Vagina (tissue), 2 donors: ENCODE measurements around the gene DPP8.

ENCODE experiments used
- CTCF ChIP-seq, 3 experiments: fragments of 450-650 bp in 2 of 3; fragments of 200-600 bp in 1 of 3; sonication (generic) in 1 of 3; IDR thresholded peaks; one replicate each; pipeline ENCODE4 v1.5.1; 2017 to 2019; ENCODE audit warnings: antibody characterized with exemption in 3 of 3, mild to moderate bottlenecking in 2 of 3, moderate library complexity in 2 of 3
- POLR2AphosphoS5 ChIP-seq, 2 donors: sonication (generic); formaldehyde crosslinking; IDR thresholded peaks; one replicate each; pipeline ENCODE4 v1.9.0; 2017; ENCODE audit warnings: antibody characterized with exemption in 2 of 2, mild to moderate bottlenecking in 2 of 2, low read depth in 1 of 2; ENCODE audit not compliant: insufficient read depth in 1 of 2

GRCh38 chr15:65460741-65461347 is 56.6 kb downstream of the DPP8 start:
- no peak for TF ChIP-seq CTCF (IDR thresholded peaks at IDR 0.05)
- TF ChIP-seq POLR2AphosphoS5 (IDR thresholded peaks at IDR 0.05; ENCODE audit: insufficient read depth in 1 of 2, low read depth in 1 of 2), result no peak
